ENCODE results near the gene HIC1.

HIC1 gene

GRCh38 chr17:2042390-2042847 lies 12.5 kb upstream of the HIC1 start:
- no peak for DNase-seq (ENCODE audit: low spot score)
- no peak for TF ChIP-seq CTCF (IDR thresholded peaks at IDR 0.05; ENCODE audit: extremely low read depth, missing control alignments)

GRCh38 chr17:2042933-2043332 lies 12.0 kb upstream of the HIC1 start:
- DNase-seq (ENCODE audit: low spot score), result no peak
- no peak for TF ChIP-seq CTCF (IDR thresholded peaks at IDR 0.05; ENCODE audit: extremely low read depth, missing control alignments)

- TF ChIP-seq CTCF (IDR thresholded peaks at IDR 0.05; ENCODE audit: extremely low read depth, missing control alignments), result no peak
- DNase-seq (ENCODE audit: low spot score), result no peak
These were observed 11.1 kb upstream of the HIC1 start for GRCh38 chr17:2043785-2044184.

- no peak for TF ChIP-seq CTCF (IDR thresholded peaks at IDR 0.05; ENCODE audit: extremely low read depth, missing control alignments)
- no peak for DNase-seq (ENCODE audit: low spot score)
These were observed 10.5 kb upstream of the HIC1 start for GRCh38 chr17:2044263-2044894.

GRCh38 chr17:2047590-2047989 lies 7.3 kb upstream of the HIC1 start:
- no peak for TF ChIP-seq CTCF (IDR thresholded peaks at IDR 0.05; ENCODE audit: extremely low read depth, missing control alignments)
- no peak for DNase-seq (ENCODE audit: low spot score)

GRCh38 chr17:2048805-2049204 lies 6.1 kb upstream of the HIC1 start:
- DNase-seq (ENCODE audit: low spot score), result no peak
- TF ChIP-seq CTCF (IDR thresholded peaks at IDR 0.05; ENCODE audit: extremely low read depth, missing control alignments), result no peak

- TF ChIP-seq CTCF (IDR thresholded peaks at IDR 0.05; ENCODE audit: extremely low read depth, missing control alignments), result no peak
- peak; percentile 96 for DNase-seq (ENCODE audit: low spot score)
These were observed 5.3 kb upstream of the HIC1 start for GRCh38 chr17:2049333-2050299.

All from GM20000 (cell line).